SU-DHL-6 (cell line): ENCODE data around the gene DOCK11.

Source experiments
- H2AFZ ChIP-seq: fragments of 200-600 bp; sonication (generic); 2 replicates; pipeline ENCODE4 v1.6.1; 2014; ENCODE audit warnings: low read depth, mild to moderate bottlenecking, moderate library complexity, mixed read lengths, antibody characterized with exemption, low read length; ENCODE audit not compliant: severe bottlenecking
- H3F3A ChIP-seq: fragments of 200-600 bp; shearing (Covaris generic); 2 replicates; pipeline ENCODE4 v1.6.0; 2016; ENCODE audit warnings: antibody characterized with exemption, mild to moderate bottlenecking; ENCODE audit not compliant: insufficient read depth
- H3K27ac ChIP-seq: fragments of 200-600 bp; sonication (generic); 2 replicates; pipeline ENCODE4 v1.5.1; 2016; ENCODE audit warnings: low read depth, mild to moderate bottlenecking, low read length, moderate library complexity, mixed read lengths
- H3K27me3 ChIP-seq: fragments of 200-600 bp; sonication (generic), shearing (Covaris generic); 2 replicates; pipeline ENCODE4 v1.6.0; 2014; ENCODE audit warnings: mild to moderate bottlenecking, low read length
- H3K36me3 ChIP-seq: fragments of 200-600 bp; sonication (generic); 2 replicates; pipeline ENCODE4 v1.6.1; 2014; ENCODE audit warnings: mild to moderate bottlenecking, low read length, mixed read lengths
- H3K4me2 ChIP-seq: fragments of 300-600, 200-600 bp; shearing (Covaris generic), sonication (generic); 2 replicates; pipeline ENCODE4 v1.6.0; 2014; ENCODE audit warnings: low read length, low read depth, mild to moderate bottlenecking; ENCODE audit not compliant: poor library complexity, severe bottlenecking
- H3K4me3 ChIP-seq: fragments of 200-600 bp; sonication (generic); 2 replicates; pipeline ENCODE4 v1.5.1; 2014; ENCODE audit warnings: antibody characterized with exemption, low read length, mild to moderate bottlenecking, mixed read lengths; ENCODE audit not compliant: insufficient read depth, poor library complexity, severe bottlenecking
- H3K79me2 ChIP-seq: fragments of 200-600 bp; sonication (generic); 2 replicates; pipeline ENCODE4 v1.6.1; 2014; ENCODE audit warnings: mild to moderate bottlenecking, low read length, moderate library complexity; ENCODE audit not compliant: insufficient read depth
- H3K9ac ChIP-seq: fragments of 200-600 bp; sonication (generic); 2 replicates; pipeline ENCODE4 v1.7.0; 2014; ENCODE audit warnings: mild to moderate bottlenecking, low read length
- H3K9me2 ChIP-seq: fragments of 200-600 bp; sonication (generic); replicated peaks from 2 replicates; pipeline ENCODE4 v1.6.1; 2014; ENCODE audit warnings: low read length; ENCODE audit not compliant: insufficient read depth
- H3K9me3 ChIP-seq: fragments of 200-600 bp; sonication (generic); 2 replicates; pipeline ENCODE4 v1.6.1; 2014; ENCODE audit warnings: low read length, mixed read lengths; ENCODE audit not compliant: insufficient read depth
- H4K20me1 ChIP-seq: fragments of 200-600 bp; sonication (generic); 2 replicates; pipeline ENCODE4 v1.6.1; 2014; ENCODE audit warnings: low read depth, mild to moderate bottlenecking, antibody characterized with exemption, low read length, moderate library complexity, mixed read lengths
- CTCF ChIP-seq: fragments of 200-600 bp; sonication (generic); IDR thresholded peaks from one replicate; pipeline ENCODE4 v1.5.1; 2017; ENCODE audit warnings: antibody characterized with exemption, mild to moderate bottlenecking, low read length, moderate library complexity; ENCODE audit not compliant: insufficient read depth, poor library complexity, severe bottlenecking
- EZH2phosphoT487 ChIP-seq: fragments of 200-600 bp; sonication (generic), shearing (Covaris generic); conservative IDR thresholded peaks from 2 replicates; pipeline ENCODE4 v1.6.1; 2018; ENCODE audit warnings: mild to moderate bottlenecking, antibody characterized with exemption, low read length, moderate library complexity, mixed read lengths

DOCK11 gene

GRCh38 chrX:118612290-118612689 is 116.7 kb downstream of the DOCK11 start:
- H3K79me2 ChIP-seq = no peaks in the 10 kb centered on the region
- H3K4me3 ChIP-seq = no peak overlapping the region
- H2AFZ ChIP-seq = no peak overlapping the region
- H3K27ac ChIP-seq = no peak overlapping the region
- H3F3A ChIP-seq = no peaks in the 10 kb centered on the region
- H3K9me2 ChIP-seq = no peaks in the 10 kb centered on the region
- H3K9me3 ChIP-seq = no peaks in the 10 kb centered on the region
- H3K36me3 ChIP-seq = no peaks in the 10 kb centered on the region
- no peak for TF ChIP-seq CTCF
- TF ChIP-seq EZH2phosphoT487 = no peak
- H3K27me3 ChIP-seq = no peaks in the 10 kb centered on the region
- H3K9ac ChIP-seq = no peak overlapping the region
- no peaks in the 10 kb centered on the region for H4K20me1 ChIP-seq
- no peak overlapping the region for H3K4me2 ChIP-seq

- Histone ChIP-seq H4K20me1 (no peaks in the 10 kb centered on the region), H3K27ac (no peak overlapping the region), H3K4me2 (no peak overlapping the region), H3K4me3 (no peak overlapping the region), H2AFZ (no peak overlapping the region), H3F3A (no peaks in the 10 kb centered on the region), H3K27me3 (no peaks in the 10 kb centered on the region), H3K79me2 (no peaks in the 10 kb centered on the region), H3K36me3 (no peaks in the 10 kb centered on the region), H3K9ac (no peak overlapping the region), H3K9me3 (no peaks in the 10 kb centered on the region), H3K9me2 (no peaks in the 10 kb centered on the region)
- TF ChIP-seq EZH2phosphoT487 = no peak
- no peak for TF ChIP-seq CTCF
Observed at GRCh38 chrX:118614150-118614549, 118.5 kb downstream of the DOCK11 start.

GRCh38 chrX:118615141-118615540 is 119.5 kb downstream of the DOCK11 start:
- Histone ChIP-seq H3K9ac (no peak overlapping the region), H3K36me3 (no peaks in the 10 kb centered on the region), H3K27me3 (no peaks in the 10 kb centered on the region), H3K9me2 (no peaks in the 10 kb centered on the region), H3K79me2 (no peaks in the 10 kb centered on the region), H2AFZ (no peak overlapping the region), H3K4me3 (no peak overlapping the region), H4K20me1 (no peaks in the 10 kb centered on the region), H3K9me3 (no peaks in the 10 kb centered on the region), H3K27ac (no peak overlapping the region), H3F3A (no peaks in the 10 kb centered on the region), H3K4me2 (no peak overlapping the region)
- TF ChIP-seq CTCF = no peak
- no peak for TF ChIP-seq EZH2phosphoT487
